Measurements from ENCODE around the gene C1orf198.

The C1orf198 gene

DNA sequence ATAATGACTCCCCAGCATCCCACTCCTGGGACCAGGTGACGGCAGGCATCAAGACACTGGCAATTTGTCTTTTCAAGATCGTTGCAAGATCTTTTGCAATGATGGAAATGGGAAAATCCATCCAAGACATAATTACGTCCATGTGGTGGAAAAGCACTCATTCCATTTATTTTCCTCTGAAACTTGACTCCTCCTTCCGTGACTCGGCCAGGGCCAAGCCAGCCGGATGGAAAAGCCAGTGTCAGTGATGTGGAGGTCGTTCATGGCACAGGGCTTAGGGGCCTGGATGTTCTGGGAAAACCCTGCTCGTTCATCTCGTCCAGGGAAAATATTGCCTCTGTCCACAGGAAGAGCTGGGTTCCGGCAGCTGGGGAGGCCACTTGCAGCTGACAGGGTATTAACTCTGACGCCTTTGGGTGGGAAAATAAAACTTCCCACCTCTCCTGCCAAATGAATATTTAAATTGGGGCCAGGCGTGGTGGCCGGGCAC is 46.2 kb downstream of the C1orf198 start:
- no peak overlapping the region for H3K4me3 ChIP-seq (ENCODE audit: low read depth, low read length)
- no peak overlapping the region for H3K27ac ChIP-seq (ENCODE audit: low read depth, low read length)
- no peaks in the 10 kb centered on the region for H3K36me3 ChIP-seq (ENCODE audit: control insufficient read depth, insufficient read depth, low read length)
- H3K9ac ChIP-seq (ENCODE audit: low read length): no peak overlapping the region
- peaks cover 4% of the 10 kb centered on the region; the same call in 1 of the 2 replicates for H3K27me3 ChIP-seq (ENCODE audit: control insufficient read depth, insufficient read depth, low read length)
- no peaks in the 10 kb centered on the region for H3K4me1 ChIP-seq (ENCODE audit: control insufficient read depth, insufficient read depth, low read length)
- no peaks in the 10 kb centered on the region for H3K9me3 ChIP-seq (ENCODE audit: control insufficient read depth, insufficient read depth, low read depth, low read length)

DNA sequence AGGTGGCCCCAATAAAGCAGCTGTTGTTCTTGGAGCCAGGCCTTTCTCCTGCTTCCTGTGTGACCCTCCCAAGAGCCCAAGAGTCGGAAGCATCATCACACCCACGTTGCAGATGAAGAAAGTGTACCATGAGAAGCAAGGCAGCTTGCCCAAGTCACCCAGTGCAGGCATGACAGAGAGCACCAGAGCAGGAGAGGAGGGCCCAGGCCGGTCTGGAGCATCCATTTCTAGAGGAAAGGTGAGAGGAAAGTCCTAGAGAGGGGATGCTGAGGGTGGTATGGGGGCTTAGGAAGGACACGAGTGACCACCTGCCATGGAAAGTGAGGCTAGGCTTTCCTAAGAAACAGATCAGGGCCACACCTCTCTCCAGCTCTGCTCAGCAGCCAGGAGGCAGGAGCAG is 47.0 kb downstream of the C1orf198 start:
- no peaks in the 10 kb centered on the region for H3K36me3 ChIP-seq (ENCODE audit: control insufficient read depth, insufficient read depth, low read length)
- no peaks in the 10 kb centered on the region for H3K9me3 ChIP-seq (ENCODE audit: control insufficient read depth, insufficient read depth, low read depth, low read length)
- no peak overlapping the region for H3K27ac ChIP-seq (ENCODE audit: low read depth, low read length)
- no peak overlapping the region for H3K9ac ChIP-seq (ENCODE audit: low read length)
- no peaks in the 10 kb centered on the region for H3K4me1 ChIP-seq (ENCODE audit: control insufficient read depth, insufficient read depth, low read length)
- H3K4me3 ChIP-seq (ENCODE audit: low read depth, low read length): no peak overlapping the region
- peaks cover 4% of the 10 kb centered on the region; the same call in 1 of the 2 replicates for H3K27me3 ChIP-seq (ENCODE audit: control insufficient read depth, insufficient read depth, low read length)

DNA sequence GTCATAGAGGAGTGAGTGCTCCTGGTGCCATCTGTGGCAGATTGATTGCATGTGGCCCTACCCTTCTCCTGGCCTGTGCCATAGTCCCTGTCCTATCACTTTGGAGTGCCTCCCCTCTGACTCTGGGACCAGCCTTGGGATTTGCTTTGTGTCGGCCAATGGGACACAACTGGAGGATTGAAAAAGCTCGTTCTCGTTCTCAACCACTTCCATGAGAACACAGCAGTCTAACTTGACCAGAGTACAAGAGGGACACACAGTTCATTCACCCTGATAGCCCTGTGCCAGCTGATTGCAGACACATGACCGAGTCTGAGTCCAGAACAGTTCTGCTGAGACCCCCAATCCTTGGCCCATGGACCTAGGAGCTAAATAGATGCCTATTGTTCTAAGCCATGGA is 47.8 kb downstream of the C1orf198 start:
- H3K9ac ChIP-seq (ENCODE audit: low read length): no peak overlapping the region
- H3K4me3 ChIP-seq (ENCODE audit: low read depth, low read length): no peak overlapping the region
- no peaks in the 10 kb centered on the region for H3K36me3 ChIP-seq (ENCODE audit: control insufficient read depth, insufficient read depth, low read length)
- peaks cover 5% of the 10 kb centered on the region for H3K27me3 ChIP-seq (ENCODE audit: control insufficient read depth, insufficient read depth, low read length)
- H3K9me3 ChIP-seq (ENCODE audit: control insufficient read depth, insufficient read depth, low read depth, low read length): no peaks in the 10 kb centered on the region
- no peak overlapping the region for H3K27ac ChIP-seq (ENCODE audit: low read depth, low read length)
- no peaks in the 10 kb centered on the region for H3K4me1 ChIP-seq (ENCODE audit: control insufficient read depth, insufficient read depth, low read length)

DNA sequence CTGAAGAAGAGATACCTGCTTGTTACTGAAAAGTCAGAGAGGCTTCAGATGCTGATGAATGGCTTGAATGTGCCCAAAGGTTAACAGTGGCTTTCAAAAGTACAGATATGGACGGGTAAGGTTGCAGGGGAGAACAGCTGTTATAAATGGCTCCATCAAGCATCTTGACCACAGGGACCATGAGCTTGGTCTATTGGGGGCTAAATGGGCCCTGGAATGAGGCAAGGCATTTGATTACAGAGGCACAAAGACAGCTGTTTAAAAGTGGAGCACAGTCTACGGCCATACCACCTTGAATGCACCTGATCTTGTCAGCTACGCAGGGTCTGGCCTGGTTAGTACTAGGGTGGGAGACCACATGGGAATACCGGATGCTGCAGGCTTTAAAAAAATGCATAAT is 48.3 kb downstream of the C1orf198 start:
- Histone ChIP-seq H3K9me3 (ENCODE audit: control insufficient read depth, insufficient read depth, low read depth, low read length) (no peaks in the 10 kb centered on the region), H3K36me3 (ENCODE audit: control insufficient read depth, insufficient read depth, low read length) (no peaks in the 10 kb centered on the region), H3K9ac (ENCODE audit: low read length) (no peak overlapping the region), H3K27me3 (ENCODE audit: control insufficient read depth, insufficient read depth, low read length) (peaks cover 5% of the 10 kb centered on the region), H3K4me1 (ENCODE audit: control insufficient read depth, insufficient read depth, low read length) (no peaks in the 10 kb centered on the region), H3K27ac (ENCODE audit: low read depth, low read length) (no peak overlapping the region), H3K4me3 (ENCODE audit: low read depth, low read length) (no peak overlapping the region)

DNA sequence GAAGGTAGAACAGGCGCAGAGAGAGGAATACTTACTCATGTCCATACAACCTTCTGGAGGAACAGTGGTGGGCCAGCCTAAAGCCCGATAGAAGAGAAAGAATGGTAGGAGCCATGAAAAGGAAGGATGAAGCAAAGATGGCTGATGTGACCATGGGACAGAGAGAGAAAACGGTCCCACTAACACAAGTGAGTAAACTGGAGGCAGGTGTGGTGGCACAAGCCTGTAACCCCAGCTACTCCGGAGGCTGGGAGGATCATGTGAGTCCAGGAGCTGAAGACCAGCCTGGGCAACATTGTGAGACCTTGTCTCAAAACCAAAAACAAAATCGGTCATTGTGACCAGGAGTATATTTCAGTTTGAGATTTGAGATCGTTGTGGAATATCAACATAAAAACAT is 49.4 kb downstream of the C1orf198 start:
- no peaks in the 10 kb centered on the region for H3K36me3 ChIP-seq (ENCODE audit: control insufficient read depth, insufficient read depth, low read length)
- H3K27me3 ChIP-seq (ENCODE audit: control insufficient read depth, insufficient read depth, low read length): peaks cover 5% of the 10 kb centered on the region
- H3K27ac ChIP-seq (ENCODE audit: low read depth, low read length): no peak overlapping the region
- H3K4me3 ChIP-seq (ENCODE audit: low read depth, low read length): no peak overlapping the region
- H3K9me3 ChIP-seq (ENCODE audit: control insufficient read depth, insufficient read depth, low read depth, low read length): no peaks in the 10 kb centered on the region
- H3K4me1 ChIP-seq (ENCODE audit: control insufficient read depth, insufficient read depth, low read length): no peaks in the 10 kb centered on the region
- H3K9ac ChIP-seq (ENCODE audit: low read length): no peak overlapping the region

DNA sequence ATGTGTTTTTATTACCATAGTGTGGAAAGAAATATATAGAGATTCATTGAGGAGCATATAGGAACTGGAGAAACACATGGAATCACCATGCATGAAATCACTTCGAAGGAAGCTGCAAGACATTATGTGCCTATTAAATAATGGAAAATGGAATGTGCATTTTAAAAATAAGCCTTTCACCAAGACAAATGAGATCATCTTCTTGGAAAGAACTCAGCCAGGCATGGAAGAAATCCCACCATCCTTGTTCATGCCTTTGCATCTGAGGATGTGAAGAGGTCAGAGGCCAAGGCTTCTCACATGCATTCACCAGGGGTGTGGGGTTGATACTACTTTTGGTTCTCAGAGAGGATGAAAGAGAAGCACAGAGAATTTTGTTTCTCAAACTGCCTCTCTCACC is 50.0 kb downstream of the C1orf198 start:
- H3K4me3 ChIP-seq (ENCODE audit: low read depth, low read length): no peak overlapping the region
- no peak overlapping the region for H3K9ac ChIP-seq (ENCODE audit: low read length)
- H3K36me3 ChIP-seq (ENCODE audit: control insufficient read depth, insufficient read depth, low read length): no peaks in the 10 kb centered on the region
- no peak overlapping the region for H3K27ac ChIP-seq (ENCODE audit: low read depth, low read length)
- H3K4me1 ChIP-seq (ENCODE audit: control insufficient read depth, insufficient read depth, low read length): no peaks in the 10 kb centered on the region
- H3K27me3 ChIP-seq (ENCODE audit: control insufficient read depth, insufficient read depth, low read length): peaks cover 5% of the 10 kb centered on the region
- no peaks in the 10 kb centered on the region for H3K9me3 ChIP-seq (ENCODE audit: control insufficient read depth, insufficient read depth, low read depth, low read length)

DNA sequence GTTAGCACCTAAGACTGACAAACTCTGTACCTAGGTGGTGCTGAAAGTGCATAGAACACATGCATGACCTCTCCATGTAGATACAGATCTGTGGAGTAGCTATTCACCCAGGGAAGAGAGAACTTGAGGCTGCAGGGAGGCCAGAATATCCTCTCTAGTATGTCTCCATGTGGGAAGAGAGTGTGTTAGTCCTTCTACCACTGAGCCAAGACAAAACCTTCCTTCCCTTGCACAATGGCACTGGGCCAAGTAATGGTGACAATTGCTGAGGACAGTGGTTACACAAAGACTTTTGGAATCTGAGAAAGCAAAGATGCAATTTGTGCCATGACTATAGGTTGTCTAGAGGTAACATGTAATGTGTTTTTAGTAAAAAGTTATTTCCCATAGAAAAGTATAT is 52.3 kb downstream of the C1orf198 start:
- Histone ChIP-seq H3K27ac (ENCODE audit: low read depth, low read length) (no peak overlapping the region), H3K4me3 (ENCODE audit: low read depth, low read length) (no peak overlapping the region), H3K4me1 (ENCODE audit: control insufficient read depth, insufficient read depth, low read length) (no peaks in the 10 kb centered on the region), H3K9me3 (ENCODE audit: control insufficient read depth, insufficient read depth, low read depth, low read length) (peaks cover 11% of the 10 kb centered on the region), H3K9ac (ENCODE audit: low read length) (no peak overlapping the region), H3K27me3 (ENCODE audit: control insufficient read depth, insufficient read depth, low read length) (peaks cover 5% of the 10 kb centered on the region), H3K36me3 (ENCODE audit: control insufficient read depth, insufficient read depth, low read length) (no peaks in the 10 kb centered on the region)

DNA sequence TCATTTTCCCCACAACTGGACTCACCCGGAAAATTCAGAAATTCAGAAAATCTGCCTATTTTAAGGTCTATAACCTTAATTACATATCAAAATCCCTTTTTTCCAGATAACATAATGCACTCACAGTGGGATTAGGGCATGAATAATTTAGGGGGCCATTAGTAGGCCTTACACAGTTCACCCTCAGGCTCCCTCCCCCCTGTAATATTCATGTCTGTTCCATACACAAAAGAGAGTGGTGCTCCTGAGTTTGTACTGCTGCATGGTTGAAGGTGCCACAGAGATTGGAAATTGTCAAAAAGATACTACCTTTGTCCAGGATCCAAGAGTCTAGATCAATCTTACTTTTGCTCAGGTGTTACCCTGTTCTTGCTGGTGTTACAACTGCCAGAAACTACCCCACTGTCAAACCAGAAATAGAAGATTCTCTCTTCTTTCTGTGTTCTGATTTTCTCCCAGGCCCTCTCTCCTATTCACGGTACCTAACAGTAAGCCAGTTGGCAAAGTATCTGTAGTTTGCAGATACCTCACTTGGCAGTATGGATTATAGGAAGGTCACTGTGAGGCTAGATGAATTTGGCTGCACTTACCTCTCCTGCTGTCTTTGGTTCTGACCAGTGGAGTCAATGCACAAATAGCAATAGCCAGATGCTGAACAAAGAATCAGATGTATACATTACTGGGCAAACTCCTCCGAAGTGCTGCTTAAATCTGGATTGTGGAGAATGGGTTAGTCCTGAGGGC is 53.2 kb downstream of the C1orf198 start:
- no peak overlapping the region for H3K27ac ChIP-seq (ENCODE audit: low read depth, low read length)
- H3K4me1 ChIP-seq (ENCODE audit: control insufficient read depth, insufficient read depth, low read length): no peaks in the 10 kb centered on the region
- H3K27me3 ChIP-seq (ENCODE audit: control insufficient read depth, insufficient read depth, low read length): peaks cover 5% of the 10 kb centered on the region
- H3K9ac ChIP-seq (ENCODE audit: low read length): no peak overlapping the region
- peaks cover 11% of the 10 kb centered on the region for H3K9me3 ChIP-seq (ENCODE audit: control insufficient read depth, insufficient read depth, low read depth, low read length)
- no peaks in the 10 kb centered on the region for H3K36me3 ChIP-seq (ENCODE audit: control insufficient read depth, insufficient read depth, low read length)
- no peak overlapping the region for H3K4me3 ChIP-seq (ENCODE audit: low read depth, low read length)

DNA sequence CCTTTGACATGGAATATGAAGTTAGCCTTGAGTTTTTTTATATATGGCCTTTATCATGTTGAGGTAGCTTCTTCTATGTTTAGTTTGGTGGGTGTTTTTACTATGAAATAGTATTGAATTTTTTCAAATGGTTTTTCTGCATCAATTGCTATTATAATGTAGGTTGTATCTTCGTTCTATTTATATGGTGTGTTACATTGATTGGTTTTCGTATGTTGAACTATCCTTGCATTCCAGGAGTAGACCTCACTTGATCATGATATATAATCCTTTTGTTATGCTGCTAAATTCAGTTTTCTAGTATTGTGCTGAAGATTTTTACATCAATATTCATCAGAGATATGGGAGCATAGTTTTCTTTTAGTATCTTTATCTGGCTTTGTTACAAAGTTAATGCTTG is 55.8 kb downstream of the C1orf198 start:
- peaks cover 5% of the 10 kb centered on the region for H3K27me3 ChIP-seq (ENCODE audit: control insufficient read depth, insufficient read depth, low read length)
- H3K36me3 ChIP-seq (ENCODE audit: control insufficient read depth, insufficient read depth, low read length): no peaks in the 10 kb centered on the region
- H3K4me3 ChIP-seq (ENCODE audit: low read depth, low read length): no peak overlapping the region
- H3K27ac ChIP-seq (ENCODE audit: low read depth, low read length): no peak overlapping the region
- H3K4me1 ChIP-seq (ENCODE audit: control insufficient read depth, insufficient read depth, low read length): no peaks in the 10 kb centered on the region
- peaks cover 11% of the 10 kb centered on the region for H3K9me3 ChIP-seq (ENCODE audit: control insufficient read depth, insufficient read depth, low read depth, low read length)
- H3K9ac ChIP-seq (ENCODE audit: low read length): no peak overlapping the region

DNA sequence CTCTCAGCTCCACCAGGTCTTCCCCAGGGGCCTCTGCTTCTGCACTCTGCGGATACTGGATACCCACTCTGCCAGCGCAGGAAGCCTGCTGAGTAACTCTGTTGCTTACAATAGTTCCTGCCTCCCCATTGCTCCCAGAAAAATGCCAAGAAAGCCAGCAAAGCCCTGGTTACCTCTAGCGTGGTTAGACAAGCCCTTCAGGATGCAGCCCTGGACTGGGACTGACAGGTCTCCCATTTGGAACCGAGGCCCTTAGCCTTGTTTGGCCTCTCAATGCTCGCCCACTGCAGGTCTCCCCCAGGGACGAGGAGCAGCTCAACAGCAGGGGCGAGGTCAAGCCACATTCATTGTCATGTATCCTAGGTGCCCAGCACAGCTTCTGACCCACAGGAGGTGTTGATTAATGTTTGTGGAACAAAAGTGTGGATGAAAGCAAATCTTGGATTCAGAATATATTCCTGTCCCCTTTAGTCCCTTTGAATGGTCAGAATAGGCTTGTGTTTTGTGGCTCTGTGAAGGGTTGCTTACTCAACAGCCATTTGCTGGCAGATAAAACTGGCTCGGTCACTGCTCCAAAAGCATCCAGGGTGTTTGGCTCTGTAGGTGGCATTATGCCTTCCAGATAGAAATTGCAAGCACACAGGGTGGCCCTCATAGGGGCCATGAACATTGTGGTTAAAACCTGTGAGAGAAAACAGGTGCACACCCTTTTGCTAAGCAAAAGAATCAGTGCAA is 58.9 kb downstream of the C1orf198 start:
- H3K36me3 ChIP-seq (ENCODE audit: control insufficient read depth, insufficient read depth, low read length): no peaks in the 10 kb centered on the region
- H3K9me3 ChIP-seq (ENCODE audit: control insufficient read depth, insufficient read depth, low read depth, low read length): peaks cover 11% of the 10 kb centered on the region
- H3K27ac ChIP-seq (ENCODE audit: low read depth, low read length): no peak overlapping the region
- no peaks in the 10 kb centered on the region for H3K27me3 ChIP-seq (ENCODE audit: control insufficient read depth, insufficient read depth, low read length)
- no peaks in the 10 kb centered on the region for H3K4me1 ChIP-seq (ENCODE audit: control insufficient read depth, insufficient read depth, low read length)
- H3K9ac ChIP-seq (ENCODE audit: low read length): no peak overlapping the region
- no peak overlapping the region for H3K4me3 ChIP-seq (ENCODE audit: low read depth, low read length)

DNA sequence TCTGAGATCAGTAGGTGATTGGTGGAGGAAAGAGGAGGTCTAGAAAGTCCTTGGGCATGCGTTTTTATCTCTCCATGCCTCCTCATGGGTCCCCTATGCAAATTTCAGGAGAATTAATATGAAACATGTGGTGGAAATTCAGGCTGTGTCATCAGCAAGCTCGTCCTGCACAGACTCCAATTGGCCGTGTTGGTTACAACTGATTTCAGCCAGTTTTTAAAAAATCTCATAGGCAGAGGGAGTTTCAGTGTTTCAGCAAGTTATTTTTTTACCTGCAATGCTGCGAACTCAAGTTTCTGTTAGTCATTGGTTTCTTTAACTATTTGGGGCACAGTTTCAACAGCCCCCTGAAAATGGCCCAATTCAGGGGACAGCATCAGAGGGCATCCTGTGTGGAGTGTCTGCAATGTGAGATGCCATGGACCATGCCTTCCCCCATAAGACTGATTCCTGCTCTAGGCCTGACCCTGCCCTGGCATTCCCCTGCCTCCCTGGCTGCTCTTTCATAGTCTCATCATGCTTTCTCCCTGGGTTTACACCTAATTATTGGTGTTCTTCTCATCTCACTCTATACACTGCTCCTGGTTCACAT is 59.9 kb downstream of the C1orf198 start:
- Histone ChIP-seq H3K36me3 (ENCODE audit: control insufficient read depth, insufficient read depth, low read length) (no peaks in the 10 kb centered on the region), H3K27me3 (ENCODE audit: control insufficient read depth, insufficient read depth, low read length) (no peaks in the 10 kb centered on the region), H3K9me3 (ENCODE audit: control insufficient read depth, insufficient read depth, low read depth, low read length) (peaks cover 11% of the 10 kb centered on the region), H3K9ac (ENCODE audit: low read length) (no peak overlapping the region), H3K4me3 (ENCODE audit: low read depth, low read length) (no peak overlapping the region), H3K27ac (ENCODE audit: low read depth, low read length) (no peak overlapping the region), H3K4me1 (ENCODE audit: control insufficient read depth, insufficient read depth, low read length) (no peaks in the 10 kb centered on the region)

All from HUES6 (cell line).